Small intestine (tissue), 7 donors: Measurements from ENCODE around the gene TRNT1. TPM values are rescaled to one million over a fixed set of nuclear protein-coding genes. Genes with fewer than 3 reads are reported as not detected.

Experiments used
- DNase-seq, 2 donors: peaks; one replicate each; pipeline versions ENCODE4 v3.0.0 to v3.0.0-alpha.2; 2013
- FAIRE-seq: peaks from 2 replicates; lab custom pipeline; 2012; peaks lifted over from hg19 to GRCh38; lab: Jason Lieb, UNC
- H3K27ac ChIP-seq, 3 donors: one replicate each; pipeline ENCODE4 v1.5.1; 2013; ENCODE audit warnings: low read length in 2 of 3, mild to moderate bottlenecking in 2 of 3, control low read depth in 1 of 3, inconsistent platforms in 1 of 3, low read depth in 1 of 3, moderate library complexity in 1 of 3
- H3K27me3 ChIP-seq, 3 donors: one replicate each; pipeline ENCODE4 v1.6.1; 2013; ENCODE audit warnings: low read length in 3 of 3, inconsistent platforms in 1 of 3; ENCODE audit not compliant: control insufficient read depth in 3 of 3, insufficient read depth in 3 of 3
- H3K36me3 ChIP-seq, 3 donors: one replicate each; pipeline ENCODE4 v1.6.1; 2013; ENCODE audit warnings: low read length in 3 of 3, inconsistent platforms in 1 of 3, low read depth in 1 of 3, mild to moderate bottlenecking in 1 of 3, moderate library complexity in 1 of 3; ENCODE audit not compliant: control insufficient read depth in 3 of 3, insufficient read depth in 2 of 3
- H3K4me1 ChIP-seq, 3 donors: one replicate each; pipeline ENCODE4 v1.6.1; 2013; ENCODE audit warnings: low read length in 2 of 3, inconsistent platforms in 1 of 3, low read depth in 1 of 3, mild to moderate bottlenecking in 1 of 3, moderate library complexity in 1 of 3; ENCODE audit not compliant: control insufficient read depth in 3 of 3, insufficient read depth in 2 of 3
- H3K4me3 ChIP-seq, 3 donors: one replicate each; pipeline ENCODE4 v1.5.1; 2013; ENCODE audit warnings: low read length in 3 of 3, control low read depth in 1 of 3, inconsistent platforms in 1 of 3, low read depth in 1 of 3, mild to moderate bottlenecking in 1 of 3, moderate library complexity in 1 of 3
- H3K9me3 ChIP-seq, 2 donors: one replicate each; pipeline ENCODE4 v1.6.1; 2013; ENCODE audit warnings: low read depth in 1 of 2, low read length in 1 of 2; ENCODE audit not compliant: control insufficient read depth in 2 of 2, insufficient read depth in 1 of 2
- WGBS, 3 donors: extraction: QIAGEN DNeasy Blood & Tissue Kit; methylation state at CpG; one replicate each; pipeline ENCODE4 v1.1.7; 2013; 5-methylcytosine and 5-hydroxymethylcytosine counted together
- polyA plus RNA-seq, 4 donors: library from polyadenylated mRNA; stranded (reverse) in 3 of 4; unstranded in 1 of 4; fragments of 200-250 nt in 3 of 4; fragments of 120-200 nt in 1 of 4; gene quantifications; one replicate each; pipeline versions ENCODE4 v1.2.1 to v1.2.3, GENCODE V29; 2013
- donor health status: healthy with polysubstance abuse.
- donor health status: control.
- donor health status: control.
- donor health status: Bipolar disorder and iron deficiency.
- donor health status: healthy.

The TRNT1 gene
- polyA plus RNA-seq, 4 donors, result 6.5 to 21.7 (median 11.3) TPM

GRCh38 chr3:3172627-3173026 lies 45.9 kb downstream of the TRNT1 start:
- H3K9me3 ChIP-seq, result no peaks in the 10 kb centered on the region
- no peaks in the 10 kb centered on the region for H3K27me3 ChIP-seq
- peaks cover 0 to 3% (median 2%) of the 10 kb centered on the region in 3 donors for H3K4me1 ChIP-seq
- H3K4me3 ChIP-seq, result no peak overlapping the region
- peak overlapping the region; percentile 21 to 78 (median 68) for H3K27ac ChIP-seq
- DNase-seq, result peak; percentile 56 to 76
- no peak for FAIRE-seq
- 3 to 21% (median 3%) methylated on average over 1 of the region's 1 CpG for WGBS, 3 donors
- peaks cover 6 to 22% (median 18%) of the 10 kb centered on the region in 3 donors for H3K36me3 ChIP-seq

- Histone ChIP-seq H3K27me3 (no peaks in the 10 kb centered on the region), H3K9me3 (no peaks in the 10 kb centered on the region), H3K4me3 (peak overlapping the region in 2 of 3 donors; percentile 79 to 92), H3K36me3 (peaks cover 0 to 9% (median 2%) of the 10 kb centered on the region in 3 donors), H3K4me1 (peaks cover 4 to 9% (median 9%) of the 10 kb centered on the region in 3 donors), H3K27ac (no peak overlapping the region)
- 43 to 48% (median 43%) methylated on average over 10 of the region's 10 CpGs for WGBS, 3 donors
- no peak for FAIRE-seq
- no peak for DNase-seq
These were observed 51.2 kb downstream of the TRNT1 start for GRCh38 chr3:3177861-3178497.

GRCh38 chr3:3178498-3179328 lies 52.0 kb downstream of the TRNT1 start:
- no peaks in the 10 kb centered on the region for H3K9me3 ChIP-seq
- H3K4me3 ChIP-seq, result peak overlapping the region; percentile 79 to 92 (median 91)
- H3K36me3 ChIP-seq, result peaks cover 0 to 6% (median 2%) of the 10 kb centered on the region in 3 donors
- FAIRE-seq (no peak), DNase-seq (peak; percentile 19 to 30)
- peak overlapping the region; percentile 30 to 89 (median 66) for H3K27ac ChIP-seq
- peaks cover 0 to under 1% (median 0%) of the 10 kb centered on the region in 3 donors for H3K27me3 ChIP-seq
- H3K4me1 ChIP-seq, result peaks cover 4 to 9% (median 9%) of the 10 kb centered on the region in 3 donors
- 4 to 14% (median 7%) methylated on average over 16 of the region's 16 CpGs for WGBS, 3 donors

GRCh38 chr3:3179407-3180094 lies 52.8 kb downstream of the TRNT1 start, which contains the start of gene CRBN:
Gene CRBN, minus strand, starts transcription at chr3:3179691. Its CDS starts 4 bp downstream, at chr3:3179687.
- H3K9me3 ChIP-seq, result no peaks in the 10 kb centered on the region
- WGBS, 3 donors, result 0 to 1% (median 1%) methylated on average over 56 of the region's 56 CpGs
- DNase-seq (peak; percentile 86 to 95), FAIRE-seq (no peak)
- H3K36me3 ChIP-seq, result peaks cover 0 to 3% (median 2%) of the 10 kb centered on the region in 3 donors
- peak within 1 kb of the TSS; percentile 30 to 89 (median 66) for H3K27ac ChIP-seq
- peaks cover 4 to 9% (median 9%) of the 10 kb centered on the region in 3 donors for H3K4me1 ChIP-seq
- peaks cover 0 to 5% (median 0%) of the 10 kb centered on the region in 3 donors for H3K27me3 ChIP-seq
- H3K4me3 ChIP-seq, result peak within 1 kb of the TSS; percentile 79 to 92 (median 91)

GRCh38 chr3:3180456-3180855 lies 53.7 kb downstream of the TRNT1 start:
- no peak for FAIRE-seq
- H3K36me3 ChIP-seq, result peaks cover 0 to 3% (median 2%) of the 10 kb centered on the region in 3 donors
- peaks cover 0 to 5% (median 0%) of the 10 kb centered on the region in 3 donors for H3K27me3 ChIP-seq
- no peak overlapping the region for H3K27ac ChIP-seq
- no peaks in the 10 kb centered on the region for H3K9me3 ChIP-seq
- no peak overlapping the region for H3K4me3 ChIP-seq
- 78 to 79% (median 78%) methylated on average over 9 of the region's 9 CpGs for WGBS, 3 donors
- peaks cover 4 to 9% (median 9%) of the 10 kb centered on the region in 3 donors for H3K4me1 ChIP-seq
- DNase-seq, result no peak

- FAIRE-seq (no peak), DNase-seq (no peak)
- Histone ChIP-seq H3K27me3 (peaks cover 0 to 5% (median 0%) of the 10 kb centered on the region in 3 donors), H3K4me3 (no peak overlapping the region), H3K4me1 (no peaks in the 10 kb centered on the region), H3K36me3 (no peaks in the 10 kb centered on the region), H3K9me3 (peaks cover 0 to 4% of the 10 kb centered on the region in 2 donors), H3K27ac (no peak overlapping the region)
- 38 to 58% (median 44%) methylated on average over 2 of the region's 2 CpGs for WGBS, 3 donors
These were observed 58.1 kb downstream of the TRNT1 start for GRCh38 chr3:3184876-3185275.

GRCh38 chr3:3189102-3189727 lies 62.5 kb downstream of the TRNT1 start:
- Histone ChIP-seq H3K4me3 (no peak overlapping the region), H3K27me3 (peaks cover 0 to 2% (median 0%) of the 10 kb centered on the region in 3 donors), H3K36me3 (no peaks in the 10 kb centered on the region), H3K27ac (no peak overlapping the region), H3K4me1 (peaks cover 0 to 10% (median 0%) of the 10 kb centered on the region in 3 donors), H3K9me3 (peaks cover 0 to 4% of the 10 kb centered on the region in 2 donors)
- FAIRE-seq (no peak), DNase-seq (no peak)
- WGBS, 3 donors, result 42 to 55% (median 52%) methylated on average over 1 of the region's 1 CpG
